HG03045 (cell line): ENCODE data around the gene UGT1A3.
"Not testable (repeated sequence)": the region's sequence is repeated elsewhere in the genome, so short reads cannot be mapped to it uniquely, and the experiment has no call there.

Source experiments
- ATAC-seq: cut with Tn5 transposase; IDR thresholded peaks from one replicate; pipeline ENCODE4 v1.9.1; 2021; ENCODE audit warnings: mild to moderate bottlenecking, moderate library complexity; ENCODE audit not compliant: unreplicated experiment

Gene UGT1A3

GRCh38 chr2:233707940-233708644 is 20.8 kb upstream of the UGT1A3 start:
- no peak for ATAC-seq

GRCh38 chr2:233708942-233709341 is 19.9 kb upstream of the UGT1A3 start:
- ATAC-seq: no peak

GRCh38 chr2:233711312-233712008 is 17.4 kb upstream of the UGT1A3 start:
- ATAC-seq: no peak

GRCh38 chr2:233712611-233713261 is 16.1 kb upstream of the UGT1A3 start, which contains the start of gene UGT1A5:
Gene UGT1A5, plus strand, starts transcription at chr2:233712907. Its CDS starts 85 bp downstream, at chr2:233712992.
- ATAC-seq: no peak

GRCh38 chr2:233713262-233713615 is 15.6 kb upstream of the UGT1A3 start:
- ATAC-seq: no peak

DNA sequence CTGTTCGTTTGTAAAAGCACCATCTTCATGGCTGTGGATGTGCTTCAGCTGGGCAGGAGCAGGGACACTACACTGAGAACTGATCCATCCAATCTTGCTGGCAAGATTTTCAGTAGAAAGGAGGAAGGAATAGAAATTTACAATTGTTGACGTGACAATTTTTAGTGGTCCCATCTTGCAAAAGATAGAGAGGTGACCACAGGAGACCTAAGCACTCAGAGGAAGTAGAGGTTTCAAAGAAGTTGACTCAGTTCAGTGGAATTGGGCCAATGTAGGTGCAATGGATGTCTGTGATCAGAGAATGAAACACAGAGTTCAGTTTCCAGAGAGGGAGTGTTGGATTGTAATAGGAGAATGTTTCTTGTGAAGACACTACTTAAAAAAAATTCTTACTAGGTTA is 14.7 kb upstream of the UGT1A3 start:
- ATAC-seq: no peak

DNA sequence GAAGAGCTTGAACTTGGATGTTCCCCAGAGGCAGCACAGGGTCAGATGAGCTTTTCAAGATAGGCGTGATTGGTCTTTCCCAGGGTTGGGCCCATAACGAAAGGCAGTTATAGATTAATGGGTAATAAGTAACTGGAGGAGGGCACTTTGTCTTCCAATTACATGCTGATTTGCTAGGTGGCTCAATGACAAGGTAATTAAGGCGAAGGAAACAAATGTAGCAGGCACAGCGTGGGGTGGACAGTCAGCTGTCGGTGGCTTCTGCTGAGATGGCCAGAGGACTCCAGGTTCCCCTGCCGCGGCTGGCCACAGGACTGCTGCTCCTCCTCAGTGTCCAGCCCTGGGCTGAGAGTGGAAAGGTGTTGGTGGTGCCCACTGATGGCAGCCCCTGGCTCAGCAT is 10.3 kb upstream of the UGT1A3 start, which contains the start of gene UGT1A4:
Gene UGT1A4 (plus strand): TSS at position 185 of the 400 bp plus-strand sequence. CDS start 85 bp downstream, at position 270.
- no peak for ATAC-seq

GRCh38 chr2:233736868-233737653 is 8.2 kb downstream of the UGT1A3 start:
- not testable (repeated sequence) for ATAC-seq

DNA sequence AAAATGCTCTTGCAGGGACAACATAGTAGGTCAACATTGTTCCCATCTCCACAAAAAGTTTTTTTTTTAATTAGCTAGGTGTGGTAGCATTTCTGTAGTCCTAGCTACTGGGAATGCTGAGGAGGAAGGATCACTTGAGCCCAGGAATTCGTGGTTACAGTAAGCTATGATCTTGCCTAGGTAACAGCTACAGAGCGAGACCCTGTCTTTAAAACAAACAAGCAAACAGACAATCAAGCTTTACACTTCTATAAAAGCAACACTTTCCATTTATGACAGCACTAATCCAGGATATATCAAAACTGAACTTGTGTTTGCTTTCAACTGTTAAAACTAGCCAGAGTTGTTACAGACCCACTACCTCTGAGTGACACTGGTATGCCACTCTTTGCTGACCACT is 12.0 kb downstream of the UGT1A3 start:
- no peak for ATAC-seq

GRCh38 chr2:233743464-233744259 is 14.8 kb downstream of the UGT1A3 start:
- no peak for ATAC-seq

DNA sequence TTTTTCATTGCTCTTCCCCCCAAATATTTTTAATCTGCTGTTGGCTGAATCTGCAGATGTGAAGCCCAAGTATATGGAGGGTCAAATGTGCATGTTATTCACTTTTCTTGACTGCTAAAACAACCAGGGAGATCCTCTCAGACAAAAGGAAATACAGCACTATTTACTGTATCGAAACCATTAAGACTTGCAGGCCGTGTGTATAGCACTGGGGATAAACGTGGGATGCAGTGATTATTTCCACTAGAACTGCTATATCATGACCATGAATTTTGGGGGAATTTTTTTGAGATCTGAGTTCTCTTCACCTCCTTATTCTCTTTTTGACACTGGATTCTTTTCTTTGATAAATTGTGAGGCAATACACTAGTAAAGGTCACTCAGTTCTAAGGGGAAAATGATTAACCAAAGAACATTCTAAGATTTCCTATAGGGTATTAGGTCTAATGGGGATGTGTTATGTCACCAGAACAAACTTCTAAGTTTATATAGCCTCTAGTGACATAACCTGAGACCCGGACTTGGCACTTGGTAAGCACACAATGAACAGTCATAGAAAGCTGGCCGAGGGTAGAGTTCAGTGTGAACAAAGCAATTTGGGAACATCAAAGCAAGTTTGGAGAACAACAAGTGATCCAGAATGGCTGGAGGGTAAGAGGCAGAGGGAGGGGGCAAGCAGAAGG is 16.4 kb downstream of the UGT1A3 start:
- no peak for ATAC-seq

- not testable (repeated sequence) for ATAC-seq
Measured at GRCh38 chr2:233745838-233746237, 17.0 kb downstream of the UGT1A3 start.

- ATAC-seq: no peak
Measured at GRCh38 chr2:233746475-233747282, 17.8 kb downstream of the UGT1A3 start.

GRCh38 chr2:233747283-233747544 is 18.4 kb downstream of the UGT1A3 start:
- no peak for ATAC-seq

DNA sequence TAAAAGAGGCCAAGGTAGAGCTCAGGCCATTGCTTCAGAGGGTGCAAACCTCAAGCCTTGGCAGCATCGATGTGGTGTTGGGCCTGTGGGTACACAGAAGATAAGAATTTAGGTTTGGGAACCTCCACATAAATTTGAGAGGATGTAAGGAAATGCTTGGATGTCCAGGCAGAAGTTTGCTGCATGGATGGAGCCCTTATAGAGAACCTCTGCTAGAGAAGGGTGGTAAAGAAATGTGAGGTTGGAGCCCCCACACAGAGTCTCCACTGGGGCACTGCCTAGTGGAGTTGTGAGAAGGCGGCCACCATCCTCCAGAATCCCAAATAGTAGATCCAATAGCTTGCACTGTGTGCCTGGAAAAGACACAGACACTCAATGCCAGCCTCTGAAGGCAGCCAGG is 21.8 kb downstream of the UGT1A3 start:
- not testable (repeated sequence) for ATAC-seq

DNA sequence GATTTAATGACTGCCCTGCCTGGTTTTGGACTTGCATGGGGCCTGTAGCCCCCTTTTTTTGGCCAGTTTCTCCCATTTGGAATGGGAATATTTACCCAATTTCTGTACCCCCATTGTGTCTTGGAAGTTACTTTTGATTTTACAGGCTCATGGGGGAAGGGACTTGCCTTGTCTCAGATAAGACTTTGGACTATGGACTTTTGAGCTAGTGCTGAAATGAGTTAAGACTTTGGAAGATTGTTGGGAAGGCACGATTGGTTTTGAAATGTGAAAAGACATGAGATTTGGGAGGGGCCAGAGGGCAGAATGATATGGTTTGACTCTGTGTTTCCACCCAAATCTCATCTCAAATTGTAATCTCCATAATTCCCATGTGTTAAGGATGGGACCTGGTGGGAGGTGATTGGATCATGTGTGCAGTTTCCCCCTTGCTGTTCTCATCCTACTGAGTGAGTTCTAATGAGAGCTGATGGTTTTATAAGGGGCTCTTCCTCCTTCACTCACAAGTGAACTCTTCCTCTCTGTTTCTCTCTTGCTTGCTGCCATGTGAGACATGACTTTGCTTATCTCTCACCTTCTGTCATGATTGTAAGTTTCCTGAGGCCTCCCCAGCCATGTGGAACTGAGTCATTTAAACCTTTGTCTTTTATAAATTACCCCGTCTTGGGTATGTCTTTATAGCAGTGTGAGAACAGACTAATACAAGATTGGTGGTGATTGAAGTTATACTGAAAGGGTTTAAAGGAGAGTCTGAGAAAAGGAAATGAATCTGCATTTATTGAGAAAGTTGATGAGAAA is 22.6 kb downstream of the UGT1A3 start:
- not testable (repeated sequence) for ATAC-seq

GRCh38 chr2:233754872-233755611 is 26.2 kb downstream of the UGT1A3 start:
- ATAC-seq: no peak
